ENCODE measurements around the gene MEF2A.

The MEF2A gene

GRCh38 chr15:99552111-99552510 is 13.7 kb upstream of the MEF2A start (continued):
- TF ChIP-seq, protein P1, sequence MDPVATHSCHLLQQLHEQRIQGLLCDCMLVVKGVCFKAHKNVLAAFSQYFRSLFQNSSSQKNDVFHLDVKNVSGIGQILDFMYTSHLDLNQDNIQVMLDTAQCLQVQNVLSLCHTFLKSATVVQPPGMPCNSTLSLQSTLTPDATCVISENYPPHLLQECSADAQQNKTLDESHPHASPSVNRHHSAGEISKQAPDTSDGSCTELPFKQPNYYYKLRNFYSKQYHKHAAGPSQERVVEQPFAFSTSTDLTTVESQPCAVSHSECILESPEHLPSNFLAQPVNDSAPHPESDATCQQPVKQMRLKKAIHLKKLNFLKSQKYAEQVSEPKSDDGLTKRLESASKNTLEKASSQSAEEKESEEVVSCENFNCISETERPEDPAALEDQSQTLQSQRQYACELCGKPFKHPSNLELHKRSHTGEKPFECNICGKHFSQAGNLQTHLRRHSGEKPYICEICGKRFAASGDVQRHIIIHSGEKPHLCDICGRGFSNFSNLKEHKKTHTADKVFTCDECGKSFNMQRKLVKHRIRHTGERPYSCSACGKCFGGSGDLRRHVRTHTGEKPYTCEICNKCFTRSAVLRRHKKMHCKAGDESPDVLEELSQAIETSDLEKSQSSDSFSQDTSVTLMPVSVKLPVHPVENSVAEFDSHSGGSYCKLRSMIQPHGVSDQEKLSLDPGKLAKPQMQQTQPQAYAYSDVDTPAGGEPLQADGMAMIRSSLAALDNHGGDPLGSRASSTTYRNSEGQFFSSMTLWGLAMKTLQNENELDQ (tag by site-specific recombination; IDR thresholded peaks at IDR 0.05; ENCODE audit: low read depth): no peak
- TF ChIP-seq ZNF341 (tag by site-specific recombination; IDR thresholded peaks at IDR 0.05; ENCODE audit: low read depth): no peak
- TF ChIP-seq ZNF433 (tag by site-specific recombination; IDR thresholded peaks at IDR 0.05; ENCODE audit: low read depth): no peak
- no peak for TF ChIP-seq ZNF791 (tag by site-specific recombination; IDR thresholded peaks at IDR 0.05)
- no peak for TF ChIP-seq ZNF843 (tag by site-specific recombination; IDR thresholded peaks at IDR 0.05)
- TF ChIP-seq ZNF561 (tag by site-specific recombination; IDR thresholded peaks at IDR 0.05; ENCODE audit: borderline replicate concordance): no peak
- no peak for TF ChIP-seq ZNF837 (tag by site-specific recombination; IDR thresholded peaks at IDR 0.05)
- TF ChIP-seq TRIM28 (IDR thresholded peaks at IDR 0.05; ENCODE audit: borderline replicate concordance, low read length): no peak

DNA sequence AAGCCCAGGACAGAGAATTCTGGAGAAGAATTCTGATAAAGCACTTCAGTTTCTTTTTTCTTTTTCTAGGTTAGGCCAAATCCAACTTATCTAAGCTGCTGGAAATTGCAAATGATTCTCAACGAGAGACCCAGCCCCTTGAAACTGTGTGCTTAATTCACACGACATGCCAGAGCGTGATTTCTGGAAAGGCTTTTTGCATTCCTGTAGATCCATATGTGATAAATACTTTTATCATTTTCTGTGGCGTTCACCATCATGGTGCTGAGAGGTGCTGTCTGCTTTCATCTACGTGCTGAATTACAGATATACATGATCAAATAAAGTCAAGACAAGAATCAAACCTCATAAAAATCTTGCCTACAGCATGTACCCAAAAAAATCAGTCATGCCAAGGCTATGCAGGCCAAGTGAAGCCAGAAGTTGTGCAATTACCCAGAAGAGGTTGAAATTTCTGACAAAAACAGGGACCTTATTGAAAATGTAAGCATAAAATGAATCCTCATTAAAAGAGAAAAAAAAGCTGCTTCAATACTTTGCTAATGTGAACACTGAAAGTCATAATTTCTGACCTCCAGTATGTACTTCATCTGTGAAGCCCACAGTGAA is 10.8 kb upstream of the MEF2A start:
- ChIA-PET CTCF (no interaction called here), POLR2A (no interaction called here)
- no peaks in the 10 kb centered on the region for H3K36me3 ChIP-seq (ENCODE audit: control insufficient read depth in 2 of 2, insufficient read depth in 1 of 2, low read length in 2 of 2)
- no peaks in the 10 kb centered on the region for H3K9me3 ChIP-seq (ENCODE audit: control insufficient read depth, insufficient read depth, low read depth, low read length)
- H3K4me3 ChIP-seq (ENCODE audit: low read depth, low read length): no peak overlapping the region
- no peaks in the 10 kb centered on the region for H3K4me1 ChIP-seq (ENCODE audit: control insufficient read depth, insufficient read depth, low read length)
- H3K27ac ChIP-seq (ENCODE audit: extremely low read depth, low read depth, low read length): no peak overlapping the region
- TF ChIP-seq ZNF19 (tag by site-specific recombination; IDR thresholded peaks at IDR 0.05; ENCODE audit: low read depth) (no peak), PRDM1 (tag by site-specific recombination; IDR thresholded peaks at IDR 0.05) (no peak), ZNF266 (tag by site-specific recombination; IDR thresholded peaks at IDR 0.05; ENCODE audit: low read depth) (no peak), MEIS1 (CRISPR knock-in tag; IDR thresholded peaks at IDR 0.05; ENCODE audit: borderline replicate concordance) (no peak), CTCF (tag by site-specific recombination; IDR thresholded peaks at IDR 0.05) (no peak), ZNF366 (tag by site-specific recombination; conservative IDR thresholded peaks at IDR 0.05) (no peak), ZNF214 (tag by site-specific recombination; IDR thresholded peaks at IDR 0.05; ENCODE audit: borderline replicate concordance) (no peak), ZNF26 (tag by site-specific recombination; IDR thresholded peaks at IDR 0.05) (no peak), ZNF837 (tag by site-specific recombination; IDR thresholded peaks at IDR 0.05) (no peak), ZNF169 (tag by site-specific recombination; IDR thresholded peaks at IDR 0.05) (no peak), ZNF664 (tag by site-specific recombination; IDR thresholded peaks at IDR 0.05) (no peak), ZNF555 (tag by site-specific recombination; conservative IDR thresholded peaks at IDR 0.05) (no peak), GLI4 (tag by site-specific recombination; IDR thresholded peaks at IDR 0.05) (no peak)
- TF ChIP-seq, protein P2, sequence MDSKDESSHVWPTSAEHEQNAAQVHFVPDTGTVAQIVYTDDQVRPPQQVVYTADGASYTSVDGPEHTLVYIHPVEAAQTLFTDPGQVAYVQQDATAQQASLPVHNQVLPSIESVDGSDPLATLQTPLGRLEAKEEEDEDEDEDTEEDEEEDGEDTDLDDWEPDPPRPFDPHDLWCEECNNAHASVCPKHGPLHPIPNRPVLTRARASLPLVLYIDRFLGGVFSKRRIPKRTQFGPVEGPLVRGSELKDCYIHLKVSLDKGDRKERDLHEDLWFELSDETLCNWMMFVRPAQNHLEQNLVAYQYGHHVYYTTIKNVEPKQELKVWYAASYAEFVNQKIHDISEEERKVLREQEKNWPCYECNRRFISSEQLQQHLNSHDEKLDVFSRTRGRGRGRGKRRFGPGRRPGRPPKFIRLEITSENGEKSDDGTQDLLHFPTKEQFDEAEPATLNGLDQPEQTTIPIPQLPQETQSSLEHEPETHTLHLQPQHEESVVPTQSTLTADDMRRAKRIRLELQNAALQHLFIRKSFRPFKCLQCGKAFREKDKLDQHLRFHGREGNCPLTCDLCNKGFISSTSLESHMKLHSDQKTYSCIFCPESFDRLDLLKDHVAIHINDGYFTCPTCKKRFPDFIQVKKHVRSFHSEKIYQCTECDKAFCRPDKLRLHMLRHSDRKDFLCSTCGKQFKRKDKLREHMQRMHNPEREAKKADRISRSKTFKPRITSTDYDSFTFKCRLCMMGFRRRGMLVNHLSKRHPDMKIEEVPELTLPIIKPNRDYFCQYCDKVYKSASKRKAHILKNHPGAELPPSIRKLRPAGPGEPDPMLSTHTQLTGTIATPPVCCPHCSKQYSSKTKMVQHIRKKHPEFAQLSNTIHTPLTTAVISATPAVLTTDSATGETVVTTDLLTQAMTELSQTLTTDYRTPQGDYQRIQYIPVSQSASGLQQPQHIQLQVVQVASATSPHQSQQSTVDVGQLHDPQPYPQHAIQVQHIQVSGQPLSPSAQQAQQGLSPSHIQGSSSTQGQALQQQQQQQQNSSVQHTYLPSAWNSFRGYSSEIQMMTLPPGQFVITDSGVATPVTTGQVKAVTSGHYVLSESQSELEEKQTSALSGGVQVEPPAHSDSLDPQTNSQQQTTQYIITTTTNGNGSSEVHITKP (tag by site-specific recombination; IDR thresholded peaks at IDR 0.05): no peak
- TF ChIP-seq, protein P3, sequence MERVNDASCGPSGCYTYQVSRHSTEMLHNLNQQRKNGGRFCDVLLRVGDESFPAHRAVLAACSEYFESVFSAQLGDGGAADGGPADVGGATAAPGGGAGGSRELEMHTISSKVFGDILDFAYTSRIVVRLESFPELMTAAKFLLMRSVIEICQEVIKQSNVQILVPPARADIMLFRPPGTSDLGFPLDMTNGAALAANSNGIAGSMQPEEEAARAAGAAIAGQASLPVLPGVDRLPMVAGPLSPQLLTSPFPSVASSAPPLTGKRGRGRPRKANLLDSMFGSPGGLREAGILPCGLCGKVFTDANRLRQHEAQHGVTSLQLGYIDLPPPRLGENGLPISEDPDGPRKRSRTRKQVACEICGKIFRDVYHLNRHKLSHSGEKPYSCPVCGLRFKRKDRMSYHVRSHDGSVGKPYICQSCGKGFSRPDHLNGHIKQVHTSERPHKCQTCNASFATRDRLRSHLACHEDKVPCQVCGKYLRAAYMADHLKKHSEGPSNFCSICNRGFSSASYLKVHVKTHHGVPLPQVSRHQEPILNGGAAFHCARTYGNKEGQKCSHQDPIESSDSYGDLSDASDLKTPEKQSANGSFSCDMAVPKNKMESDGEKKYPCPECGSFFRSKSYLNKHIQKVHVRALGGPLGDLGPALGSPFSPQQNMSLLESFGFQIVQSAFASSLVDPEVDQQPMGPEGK (tag by site-specific recombination; IDR thresholded peaks at IDR 0.05): no peak
- TF ChIP-seq, protein P4, sequence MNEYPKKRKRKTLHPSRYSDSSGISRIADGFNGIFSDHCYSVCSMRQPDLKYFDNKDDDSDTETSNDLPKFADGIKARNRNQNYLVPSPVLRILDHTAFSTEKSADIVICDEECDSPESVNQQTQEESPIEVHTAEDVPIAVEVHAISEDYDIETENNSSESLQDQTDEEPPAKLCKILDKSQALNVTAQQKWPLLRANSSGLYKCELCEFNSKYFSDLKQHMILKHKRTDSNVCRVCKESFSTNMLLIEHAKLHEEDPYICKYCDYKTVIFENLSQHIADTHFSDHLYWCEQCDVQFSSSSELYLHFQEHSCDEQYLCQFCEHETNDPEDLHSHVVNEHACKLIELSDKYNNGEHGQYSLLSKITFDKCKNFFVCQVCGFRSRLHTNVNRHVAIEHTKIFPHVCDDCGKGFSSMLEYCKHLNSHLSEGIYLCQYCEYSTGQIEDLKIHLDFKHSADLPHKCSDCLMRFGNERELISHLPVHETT (tag by site-specific recombination; IDR thresholded peaks at IDR 0.05): no peak

All from HEK293 (cell line).